22Rv1 (cell line): ENCODE results near the gene DNTT.

ENCODE experiments used
- CTCF ChIP-seq: fragments of 450-650 bp; IDR thresholded peaks from 2 replicates; pipeline ENCODE4 v1.5.1; 2017; ENCODE audit warnings: mild to moderate bottlenecking
- ZFX ChIP-seq: fragments of 450-650 bp; IDR thresholded peaks from 2 replicates; pipeline ENCODE4 v1.6.1; 2017; ENCODE audit warnings: antibody characterized with exemption, borderline replicate concordance

- TF ChIP-seq CTCF: no peak
- TF ChIP-seq ZFX: no peak
These were observed 2.6 kb upstream of the DNTT start for GRCh38 chr10:96301616-96302015.
